ENCODE data around the gene GPR152.

The GPR152 gene

DNA sequence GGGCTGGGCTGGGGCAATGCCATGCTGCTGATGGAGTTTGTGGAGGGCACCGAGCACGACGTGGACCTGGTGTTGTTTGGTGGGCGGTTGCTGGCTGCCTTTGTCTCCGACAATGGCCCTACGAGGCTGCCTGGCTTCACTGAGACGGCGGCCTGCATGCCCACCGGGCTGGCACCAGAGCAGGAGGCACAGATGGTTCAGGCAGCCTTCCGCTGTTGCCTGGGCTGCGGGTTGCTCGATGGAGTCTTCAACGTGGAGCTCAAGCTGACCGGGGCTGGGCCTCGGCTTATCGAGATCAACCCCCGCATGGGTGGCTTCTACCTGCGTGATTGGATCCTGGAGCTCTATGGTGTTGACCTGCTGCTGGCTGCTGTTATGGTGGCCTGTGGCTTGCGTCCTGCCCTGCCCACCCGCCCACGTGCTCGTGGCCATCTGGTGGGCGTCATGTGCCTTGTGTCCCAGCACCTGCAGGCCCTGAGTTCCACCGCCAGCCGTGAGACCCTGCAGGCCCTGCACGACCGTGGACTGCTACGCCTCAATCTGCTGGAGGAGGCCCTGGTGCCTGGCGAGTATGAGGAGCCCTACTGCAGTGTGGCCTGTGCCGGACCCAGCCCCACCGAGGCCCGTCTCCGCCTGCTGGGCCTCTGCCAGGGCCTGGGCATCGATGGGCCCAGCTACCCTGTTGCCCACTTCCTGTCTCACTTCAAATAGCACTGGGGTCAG is 28.5 kb downstream of the GPR152 start:
- no peak for DNase-seq (ENCODE audit: low spot score)

DNA sequence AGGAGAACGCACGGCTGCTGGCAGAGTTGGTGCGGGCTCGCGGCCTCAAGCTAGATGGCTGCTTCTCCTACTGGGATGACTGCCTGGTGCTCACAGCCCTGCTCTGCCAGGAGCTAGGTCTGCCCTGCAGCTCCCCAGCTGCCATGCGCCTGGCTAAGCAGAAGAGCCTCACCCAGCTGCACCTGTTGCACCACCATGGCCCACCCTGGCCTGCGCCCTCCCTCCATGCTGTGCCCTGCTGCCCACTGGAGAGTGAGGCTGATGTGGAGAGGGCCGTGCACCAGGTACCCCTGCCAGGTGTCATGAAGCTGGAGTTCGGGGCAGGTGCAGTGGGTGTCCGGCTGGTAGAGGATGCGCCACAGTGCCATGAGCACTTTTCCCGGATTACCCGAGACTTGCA is 29.1 kb downstream of the GPR152 start:
- DNase-seq (ENCODE audit: low spot score): no peak

DNA sequence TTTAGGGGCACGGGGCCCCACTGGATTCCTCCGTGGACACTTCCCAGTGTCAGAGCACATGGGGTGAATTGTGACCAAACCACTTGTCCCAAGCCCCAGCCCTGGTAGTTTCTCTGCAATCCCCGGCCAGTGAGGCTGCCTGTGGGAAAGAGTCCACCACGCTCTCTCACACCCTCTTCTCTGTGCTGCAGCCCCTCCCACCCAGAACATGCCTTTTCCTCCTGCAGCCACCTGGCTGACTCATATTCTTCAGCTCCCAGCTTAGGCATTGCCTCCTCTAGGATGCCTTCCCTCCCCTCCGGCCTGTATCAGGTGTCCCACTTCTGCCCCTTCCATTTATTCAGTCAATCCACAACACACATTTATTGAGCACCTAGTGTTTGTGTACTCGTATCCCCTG is 29.6 kb downstream of the GPR152 start:
- no peak for DNase-seq (ENCODE audit: low spot score)

DNA sequence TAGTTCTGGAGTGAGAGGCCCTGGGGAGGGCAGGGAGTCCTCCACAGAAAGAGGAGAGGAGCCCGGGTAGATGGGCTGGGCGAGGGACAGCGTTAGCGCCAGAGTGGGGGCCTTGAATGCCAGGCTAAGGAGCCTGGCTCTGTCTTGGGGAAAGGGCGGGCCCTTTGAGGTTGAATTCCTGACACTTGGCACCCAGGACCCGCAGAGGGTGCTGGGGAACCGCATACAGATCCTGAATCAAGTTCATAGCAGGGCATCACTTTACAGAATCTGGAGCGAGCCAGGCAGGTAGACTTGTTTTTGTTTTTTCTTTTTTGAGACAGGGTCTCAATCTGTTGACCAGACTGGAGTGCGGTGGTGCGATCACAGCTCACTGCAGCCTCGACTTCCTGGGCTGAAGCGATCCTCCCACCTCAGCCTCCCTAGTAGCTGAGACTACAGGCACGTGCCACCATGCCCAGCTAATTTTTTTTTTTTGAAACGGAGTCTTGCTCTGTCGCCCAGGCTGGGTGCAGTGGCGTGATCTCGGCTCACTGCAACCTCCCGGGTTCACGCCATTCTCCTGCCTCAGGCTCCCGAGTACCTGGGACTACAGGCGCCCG is 31.0 kb downstream of the GPR152 start:
- DNase-seq (ENCODE audit: low spot score): no peak

DNA sequence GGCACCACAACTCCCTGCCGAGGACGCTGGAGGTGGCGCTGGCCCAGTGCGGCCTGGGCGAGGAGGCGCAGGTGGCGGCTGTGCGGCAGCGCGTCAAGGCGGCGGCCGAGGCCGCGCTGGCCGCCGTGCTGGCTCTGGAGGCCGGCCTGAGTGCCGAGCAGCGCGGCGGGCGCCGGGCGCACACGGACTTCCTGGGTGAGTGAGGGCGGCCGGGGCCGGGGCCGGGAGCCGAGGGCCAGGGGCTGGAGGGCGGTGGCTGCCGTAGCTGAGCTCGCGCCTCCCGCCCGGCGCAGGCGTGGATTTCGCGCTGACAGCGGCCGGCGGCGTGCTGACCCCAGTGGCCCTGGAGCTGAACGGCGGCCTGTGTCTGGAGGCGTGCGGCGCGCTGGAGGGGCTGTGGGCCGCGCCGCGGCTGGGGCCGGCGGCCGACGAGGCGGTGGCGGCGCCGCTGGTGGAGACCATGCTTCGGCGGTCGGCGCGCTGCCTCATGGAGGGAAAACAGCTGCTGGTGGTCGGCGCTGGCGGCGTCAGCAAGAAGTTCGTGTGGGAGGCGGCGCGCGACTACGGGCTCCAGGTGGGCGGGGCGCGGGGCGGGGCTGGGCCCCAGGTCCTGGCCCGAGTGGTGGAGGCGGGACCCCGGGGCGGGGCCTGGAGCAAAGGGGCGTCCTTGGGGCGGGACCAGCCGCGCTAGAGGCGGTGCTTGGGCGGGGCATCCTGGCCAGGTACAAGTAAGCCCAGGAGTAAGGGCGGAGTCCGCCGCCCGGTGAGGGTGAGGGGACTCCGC is 31.7 kb downstream of the GPR152 start:
- DNase-seq (ENCODE audit: low spot score): peak; percentile 98

DNA sequence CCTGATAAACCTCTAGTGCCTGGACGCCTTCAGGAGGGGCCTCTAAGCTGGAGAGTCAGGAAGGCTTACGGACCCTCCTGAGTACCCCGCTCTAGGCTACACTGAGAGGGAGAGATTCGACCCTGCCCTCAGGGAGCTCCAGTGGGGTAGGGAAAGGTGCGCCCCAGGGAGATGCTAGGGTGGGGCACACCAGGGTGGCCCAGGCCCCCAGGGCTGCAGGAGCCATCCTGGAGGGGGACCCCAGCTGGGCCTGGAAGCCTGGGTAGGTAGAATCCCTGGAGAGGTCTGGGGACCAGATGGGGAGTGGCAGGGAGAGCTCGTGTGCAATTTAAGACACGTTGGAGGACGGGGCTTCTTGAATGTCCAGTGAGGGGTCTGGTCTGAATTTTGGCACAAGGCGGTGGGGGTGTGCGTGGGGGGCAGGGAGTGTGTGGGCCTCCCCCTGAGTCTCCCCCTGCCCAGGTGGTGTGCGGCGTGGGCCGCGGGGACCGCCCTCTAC is 32.3 kb downstream of the GPR152 start:
- DNase-seq (ENCODE audit: low spot score): no peak

DNA sequence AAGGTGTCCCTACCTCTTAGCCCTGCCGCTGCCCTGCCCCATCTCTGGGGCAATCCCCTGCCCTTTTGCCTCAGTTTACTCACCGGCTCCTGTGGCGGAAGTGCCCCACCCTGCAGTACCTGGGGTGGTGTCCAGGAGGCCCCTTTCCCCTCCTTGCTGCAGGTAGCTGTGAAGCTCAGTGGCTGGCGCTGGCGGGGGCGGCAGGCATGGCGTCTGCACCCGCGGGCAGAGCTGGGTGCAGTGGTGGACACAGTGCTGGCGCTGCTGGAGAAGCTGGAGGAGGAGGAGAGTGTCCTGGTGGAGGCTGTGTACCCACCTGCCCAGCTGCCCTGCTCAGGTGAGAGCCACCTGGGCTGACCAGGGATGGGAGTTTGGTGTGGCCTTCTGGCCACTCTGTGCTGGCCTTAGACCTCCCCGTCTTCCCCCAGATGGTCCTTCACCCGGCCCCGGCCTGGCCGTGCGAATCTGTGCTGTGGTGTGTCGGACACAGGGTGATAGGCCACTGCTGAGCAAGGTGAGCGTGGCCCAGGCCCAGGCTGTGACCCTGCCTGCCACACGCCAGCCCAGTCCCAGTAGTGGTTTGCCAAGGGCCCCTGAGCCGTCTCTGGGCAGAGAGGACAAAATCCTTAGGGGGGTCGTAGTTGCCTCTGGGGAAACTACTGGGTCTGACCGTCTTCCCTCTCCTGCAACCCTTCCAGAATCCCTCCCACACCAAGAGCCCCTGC is 33.0 kb downstream of the GPR152 start:
- no peak for DNase-seq (ENCODE audit: low spot score)

DNA sequence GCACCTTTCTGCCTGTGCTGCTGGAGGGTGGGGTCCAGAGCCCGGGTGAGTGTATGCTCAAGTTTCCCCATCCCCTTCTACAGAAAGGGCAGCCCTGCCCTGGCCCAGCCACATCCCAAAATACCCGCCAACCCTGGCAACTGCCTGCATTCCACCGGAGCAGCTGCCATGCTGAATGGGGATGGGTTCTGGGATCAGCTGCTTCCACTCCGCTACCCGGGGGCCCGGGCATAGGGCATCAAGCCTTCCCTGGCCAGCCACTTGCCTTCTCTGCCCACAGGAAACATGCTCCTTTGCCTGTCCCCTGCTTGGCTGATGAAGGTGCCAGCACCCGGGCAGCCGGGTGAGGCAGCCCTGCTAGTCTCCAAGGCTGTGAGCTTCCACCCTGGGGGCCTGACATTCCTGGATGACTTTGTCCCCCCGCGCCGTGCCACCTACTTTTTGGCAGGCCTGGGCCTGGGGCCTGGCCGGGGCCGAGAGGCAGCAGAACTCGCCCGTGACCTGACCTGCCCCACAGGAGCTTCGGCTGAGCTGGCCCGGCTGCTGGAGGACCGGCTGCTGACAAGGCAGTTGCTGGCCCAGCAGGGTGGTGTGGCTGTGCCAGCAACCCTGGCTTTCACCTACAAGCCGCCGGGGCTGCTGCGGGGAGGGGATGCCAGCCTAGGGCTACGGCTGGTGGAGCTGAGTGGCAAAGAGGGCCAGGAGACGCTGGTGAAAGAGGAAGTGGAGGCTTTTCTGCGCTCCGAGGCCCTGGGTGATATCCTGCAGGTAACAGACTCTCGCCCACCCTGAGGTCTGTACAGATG is 33.9 kb downstream of the GPR152 start:
- DNase-seq (ENCODE audit: low spot score): no peak

DNA sequence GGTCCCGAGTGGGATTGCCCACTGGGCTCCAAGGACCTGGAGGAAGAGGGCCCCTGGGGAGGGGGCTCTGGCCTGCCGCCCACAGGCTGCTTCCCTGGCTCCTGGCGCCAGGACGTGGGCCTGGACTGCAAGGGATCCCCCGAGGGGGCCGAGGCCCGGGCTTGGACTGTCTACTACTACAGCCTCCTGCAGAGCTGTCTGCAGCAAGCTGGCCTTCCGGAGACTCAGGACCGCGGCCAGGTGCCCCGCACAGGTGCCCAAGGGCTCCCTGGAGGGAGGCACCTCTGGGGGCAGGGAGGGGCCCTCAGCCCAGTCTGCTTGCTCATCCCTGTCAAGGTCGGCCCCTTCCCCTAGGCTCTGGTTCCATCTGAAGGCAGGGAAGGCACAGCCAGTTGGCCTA is 35.1 kb downstream of the GPR152 start:
- no peak for DNase-seq (ENCODE audit: low spot score)

DNA sequence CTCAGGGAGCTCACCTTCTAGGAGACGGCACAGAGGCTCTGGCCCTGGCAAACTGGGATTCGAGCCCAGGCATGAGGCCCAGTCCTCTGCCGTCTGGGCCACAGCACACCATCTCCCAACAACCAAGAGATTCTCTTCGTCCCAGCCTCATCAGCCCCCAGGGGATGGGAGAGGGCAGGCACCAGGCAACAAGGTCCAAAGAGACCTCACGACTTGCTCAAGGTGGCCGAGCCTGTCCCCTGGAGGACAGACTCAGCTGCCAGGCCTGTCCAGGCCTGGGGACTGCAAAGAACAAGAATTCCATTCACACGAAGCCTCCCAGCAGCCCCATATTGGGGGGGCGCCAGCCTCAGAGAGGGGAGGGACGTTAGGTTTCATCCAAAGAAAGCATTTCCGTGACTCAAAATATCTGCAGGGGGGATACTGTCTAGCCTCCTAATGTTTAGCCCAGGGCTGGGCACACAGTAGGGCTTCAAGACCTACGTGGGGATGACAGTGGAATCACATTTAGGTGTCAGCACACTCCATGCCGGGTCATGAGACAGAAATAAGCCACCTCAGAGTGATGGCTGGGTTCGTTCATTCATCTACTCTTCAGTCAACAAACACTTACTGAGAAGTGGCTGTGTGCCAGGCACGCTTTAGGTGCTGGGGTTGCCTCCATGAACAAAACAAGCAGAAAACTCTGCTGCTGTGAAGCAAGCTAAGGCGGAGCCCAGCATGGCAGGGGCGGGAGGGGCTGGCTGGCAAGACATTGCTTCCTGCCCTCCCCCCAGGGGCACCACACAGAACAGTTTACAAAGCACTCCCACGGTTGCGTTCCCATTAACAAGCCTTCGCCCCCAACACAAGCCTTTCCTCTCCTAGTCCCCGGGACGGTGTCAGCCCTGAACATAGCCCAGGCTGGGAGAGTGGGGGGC is 35.9 kb downstream of the GPR152 start:
- DNase-seq (ENCODE audit: low spot score): no peak

DNA sequence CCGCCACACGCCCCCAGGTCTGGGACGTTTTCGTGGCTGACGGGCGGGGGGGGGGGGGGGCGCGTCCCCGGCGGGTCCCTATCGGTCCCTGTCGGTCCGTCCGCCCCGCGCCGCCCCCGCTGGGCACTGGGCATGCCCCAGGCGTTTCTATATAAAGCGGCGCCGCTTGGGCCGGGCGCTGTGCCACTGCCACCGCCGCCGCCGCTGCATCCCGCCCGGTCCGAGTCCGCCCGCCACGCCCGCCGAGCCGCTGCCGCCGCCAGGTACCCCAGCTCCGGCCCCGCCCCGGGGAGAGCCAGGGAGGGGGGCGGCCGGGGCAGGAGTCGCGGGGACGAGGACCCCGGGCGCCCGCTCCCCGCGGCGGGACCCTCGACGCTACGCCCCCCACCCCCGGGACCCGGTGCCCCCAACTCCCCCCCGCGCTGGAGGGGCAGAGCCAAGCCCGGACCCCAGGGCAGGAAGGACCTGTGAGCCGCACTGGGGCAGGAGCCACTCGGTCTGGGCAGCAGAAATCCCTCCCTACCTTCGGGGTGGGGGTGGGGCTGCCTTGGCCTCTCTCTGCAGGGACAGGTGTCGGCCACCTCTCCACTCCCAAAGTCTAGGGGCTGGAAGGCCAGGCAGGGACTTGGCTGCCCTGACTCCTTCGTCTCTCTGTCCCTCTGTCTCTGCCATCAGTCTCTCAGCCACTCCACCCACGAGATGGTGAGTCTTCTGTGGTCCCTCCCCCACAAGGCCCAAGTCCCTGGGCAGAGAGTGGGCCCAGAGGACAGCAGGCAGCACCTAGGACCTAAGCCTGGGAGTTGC is 36.8 kb downstream of the GPR152 start, which contains the start of gene CARNS1:
TSS of gene CARNS1 (plus strand) at position 178 of the 804 bp plus-strand sequence. CDS start at position 700, 522 bp downstream.
- DNase-seq (ENCODE audit: low spot score): no peak

DNA sequence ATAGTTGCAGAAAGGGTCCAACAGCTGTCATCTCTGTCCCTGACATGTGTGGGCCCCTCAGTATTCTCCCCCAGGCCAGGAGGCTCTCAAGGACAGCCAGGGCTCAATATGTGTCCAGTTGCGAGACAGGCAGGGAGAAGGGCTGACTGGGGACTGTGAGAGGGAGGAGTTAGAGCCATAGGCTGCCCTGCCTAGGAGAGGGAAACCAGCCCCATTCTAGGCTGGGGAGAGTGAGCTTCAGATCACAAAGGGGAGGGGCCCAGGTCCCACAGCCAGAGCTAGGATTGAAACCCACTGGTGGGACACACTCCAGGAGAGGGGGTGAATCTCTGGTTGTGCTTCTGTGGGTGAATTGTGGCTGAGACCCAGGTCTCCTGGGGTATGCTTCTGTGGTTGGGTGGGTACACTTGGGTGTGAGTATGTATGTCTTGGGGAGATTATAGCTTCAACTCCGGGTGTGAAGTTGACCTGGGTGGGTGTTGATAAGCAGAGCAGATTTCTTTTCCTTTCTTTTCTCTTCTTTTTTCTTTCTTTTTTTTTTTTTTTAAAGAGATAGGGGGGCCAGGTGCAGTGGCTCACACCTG is 39.2 kb downstream of the GPR152 start:
- no peak for DNase-seq (ENCODE audit: low spot score)

DNA sequence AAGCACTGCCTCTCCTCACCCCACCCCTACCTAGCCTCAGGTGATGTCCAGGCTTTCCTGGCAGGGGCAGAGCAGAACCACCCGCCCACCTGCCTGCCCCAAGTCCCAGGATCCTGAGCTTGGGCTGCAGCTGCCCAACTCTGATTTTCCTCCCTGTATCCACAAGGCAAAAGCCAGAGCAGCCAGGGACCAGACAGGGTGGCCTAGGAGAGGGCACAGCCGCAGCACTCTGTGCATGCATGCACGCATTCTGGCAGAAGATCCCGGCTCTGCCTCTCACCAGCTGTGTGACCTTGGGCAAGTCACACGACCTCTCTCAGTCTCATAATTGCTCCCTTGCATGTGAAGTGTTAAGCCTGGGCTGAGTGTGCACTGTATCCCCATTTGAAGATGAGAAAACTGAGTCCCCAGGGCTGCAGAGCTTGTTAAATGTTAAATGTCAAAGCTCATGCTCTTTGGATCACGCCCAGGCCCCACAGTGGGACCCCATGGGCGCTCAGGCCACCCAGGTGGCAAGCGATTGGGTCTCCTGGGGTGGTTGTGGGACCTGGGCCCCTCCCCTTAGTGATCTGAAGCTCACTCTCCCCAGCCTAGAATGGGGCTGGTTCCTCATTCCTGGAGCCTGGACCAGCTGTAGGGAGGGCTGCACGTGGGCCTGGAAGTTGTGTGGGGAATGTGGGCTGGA is 39.9 kb downstream of the GPR152 start:
- no peak for DNase-seq (ENCODE audit: low spot score)

DNA sequence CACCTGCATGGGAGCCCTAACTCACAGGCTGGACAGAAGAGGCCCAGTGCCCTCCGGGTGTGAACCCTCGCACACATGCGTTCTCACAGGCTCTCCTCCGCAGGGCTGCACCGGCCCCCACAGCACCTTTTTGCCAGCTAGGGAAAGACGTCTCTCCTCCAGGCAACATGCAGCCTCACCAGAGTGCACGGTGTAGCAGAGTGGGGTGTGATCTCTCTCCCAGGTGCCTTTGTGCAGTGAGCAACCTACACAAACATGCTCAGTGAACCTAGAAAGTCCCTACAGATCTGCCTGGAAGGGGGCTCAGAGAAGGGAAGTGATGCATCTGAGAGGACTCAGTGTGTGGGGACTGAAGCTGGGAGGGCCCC is 40.8 kb downstream of the GPR152 start:
- DNase-seq (ENCODE audit: low spot score): no peak

DNA sequence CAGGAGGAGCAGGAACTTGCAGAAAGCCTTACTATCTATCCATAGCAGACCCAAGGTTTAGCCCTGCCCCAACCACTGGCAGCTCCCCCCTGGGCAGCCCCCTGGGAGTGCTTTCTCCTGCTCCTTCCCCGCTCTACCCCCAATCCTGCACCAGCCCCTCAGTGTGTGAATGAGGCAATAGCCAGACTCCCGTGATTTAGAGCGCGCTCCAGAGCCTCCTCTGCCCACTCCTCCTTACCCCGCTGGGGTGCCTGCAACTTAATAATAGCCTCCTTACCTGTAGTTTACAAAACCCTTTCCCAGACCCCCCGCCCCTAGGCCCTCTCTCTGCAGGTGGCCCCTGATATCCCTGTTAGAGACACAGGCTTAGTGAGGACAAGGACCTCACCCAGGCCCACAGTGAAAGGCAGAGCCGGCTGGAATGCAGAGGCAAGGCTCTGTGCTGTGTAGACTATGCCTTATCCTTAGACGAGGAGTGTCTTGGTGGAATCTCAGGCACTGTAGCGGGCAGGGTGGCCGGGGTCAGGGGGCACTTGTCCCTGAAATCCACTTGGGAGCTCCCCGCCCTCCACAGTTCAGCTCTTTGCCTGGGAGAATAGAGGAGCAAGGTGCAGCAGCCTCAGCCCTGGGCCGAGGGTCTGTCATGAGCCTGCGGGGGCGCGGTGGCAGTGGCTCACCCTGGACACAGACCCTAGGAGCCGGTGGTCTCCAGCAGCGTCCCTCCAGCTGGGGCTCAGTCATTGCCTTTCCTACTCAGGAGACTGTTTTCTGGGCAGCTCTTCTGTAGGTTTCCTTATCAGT is 41.3 kb downstream of the GPR152 start:
- no peak for DNase-seq (ENCODE audit: low spot score)

DNA sequence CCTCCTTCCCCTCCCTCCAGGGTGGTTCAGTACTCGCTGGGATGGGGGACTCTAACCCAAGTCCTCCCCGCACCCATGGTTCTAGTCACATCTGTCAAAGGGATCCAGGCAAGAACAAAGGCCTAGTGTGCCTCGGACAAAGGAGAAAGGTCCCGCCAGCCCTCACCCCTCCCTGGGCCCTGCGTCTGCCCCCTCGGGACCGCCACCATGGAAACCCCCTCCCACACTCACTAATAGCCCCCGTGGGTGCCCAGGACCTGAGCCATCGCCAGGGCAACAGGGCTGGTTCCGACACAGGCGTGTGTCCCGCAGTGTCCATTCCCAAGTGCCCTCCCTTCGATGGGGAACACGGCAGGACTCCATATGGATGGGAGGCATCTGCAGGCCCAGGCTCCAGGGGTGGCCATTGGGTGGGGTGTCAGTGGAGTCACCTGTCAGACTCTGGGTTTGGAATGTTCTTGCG is 42.1 kb downstream of the GPR152 start:
- no peak for DNase-seq (ENCODE audit: low spot score)

DNA sequence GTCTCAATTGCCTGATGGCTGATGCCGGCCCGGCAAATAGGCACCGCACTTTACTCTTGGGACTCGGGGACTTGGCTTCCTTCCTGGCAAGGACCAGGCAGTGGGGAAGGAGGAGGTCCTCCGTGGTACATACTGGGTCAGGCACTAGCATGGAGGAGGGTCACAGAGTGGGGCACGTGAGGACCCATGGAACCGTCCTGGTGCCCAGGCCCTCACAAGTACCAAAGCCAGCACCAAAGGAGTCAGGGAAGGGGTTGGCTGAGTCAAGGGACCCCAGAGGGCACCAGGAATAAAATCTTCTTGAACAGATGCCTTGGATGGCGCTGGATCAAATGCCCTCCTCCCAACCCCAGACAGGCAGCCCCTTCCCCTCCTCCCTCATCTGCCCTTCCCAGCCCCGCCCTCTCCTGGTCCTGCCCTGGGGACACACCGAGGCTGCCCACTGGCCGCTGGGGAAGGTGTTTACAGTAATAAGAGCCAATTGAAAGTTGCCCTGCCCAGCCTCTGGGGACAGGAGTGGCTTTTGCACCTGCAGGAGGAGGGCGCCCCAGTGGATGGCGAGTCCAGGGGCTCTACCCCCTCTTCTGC is 42.7 kb downstream of the GPR152 start:
- no peak for DNase-seq (ENCODE audit: low spot score)

Data from AG08395 (cell line).